Dendritic cell treated with granulocyte-macrophage colony-stimulating factor and Interleukin-4, amounts not matched to agents 40 ng/mL and 50 ng/mL, for 4 days (primary cell): ENCODE data around the gene HTRA3.
"Not testable (repeated sequence)": the region's sequence is repeated elsewhere in the genome, so short reads cannot be mapped to it uniquely, and the experiment has no call there.

ENCODE experiments used
- H3K27ac Mint-ChIP-seq: one replicate; pipeline ENCODE4 v1.8.0; 2022; ENCODE audit warnings: mild to moderate bottlenecking, mixed read lengths
- H3K27me3 Mint-ChIP-seq: one replicate; pipeline ENCODE4 v1.8.0; 2022; ENCODE audit warnings: mild to moderate bottlenecking, mixed read lengths
- H3K36me3 Mint-ChIP-seq: one replicate; pipeline ENCODE4 v1.8.0; 2022; ENCODE audit warnings: low read depth, mixed read lengths
- H3K4me1 Mint-ChIP-seq: one replicate; pipeline ENCODE4 v1.8.0; 2022; ENCODE audit warnings: low read depth, mixed read lengths
- H3K4me3 Mint-ChIP-seq: one replicate; pipeline ENCODE4 v1.8.0; 2022; ENCODE audit warnings: mild to moderate bottlenecking, moderate library complexity, mixed read lengths
- H3K9me3 Mint-ChIP-seq: one replicate; pipeline ENCODE4 v1.8.0; 2022; ENCODE audit warnings: mixed read lengths
- intact Hi-C: fragments of 100-400 bp; cut with micrococcal nuclease; formaldehyde crosslinking; loops from one replicate; pipeline ENCODE4 v1.15.0; 2022

Gene HTRA3

DNA sequence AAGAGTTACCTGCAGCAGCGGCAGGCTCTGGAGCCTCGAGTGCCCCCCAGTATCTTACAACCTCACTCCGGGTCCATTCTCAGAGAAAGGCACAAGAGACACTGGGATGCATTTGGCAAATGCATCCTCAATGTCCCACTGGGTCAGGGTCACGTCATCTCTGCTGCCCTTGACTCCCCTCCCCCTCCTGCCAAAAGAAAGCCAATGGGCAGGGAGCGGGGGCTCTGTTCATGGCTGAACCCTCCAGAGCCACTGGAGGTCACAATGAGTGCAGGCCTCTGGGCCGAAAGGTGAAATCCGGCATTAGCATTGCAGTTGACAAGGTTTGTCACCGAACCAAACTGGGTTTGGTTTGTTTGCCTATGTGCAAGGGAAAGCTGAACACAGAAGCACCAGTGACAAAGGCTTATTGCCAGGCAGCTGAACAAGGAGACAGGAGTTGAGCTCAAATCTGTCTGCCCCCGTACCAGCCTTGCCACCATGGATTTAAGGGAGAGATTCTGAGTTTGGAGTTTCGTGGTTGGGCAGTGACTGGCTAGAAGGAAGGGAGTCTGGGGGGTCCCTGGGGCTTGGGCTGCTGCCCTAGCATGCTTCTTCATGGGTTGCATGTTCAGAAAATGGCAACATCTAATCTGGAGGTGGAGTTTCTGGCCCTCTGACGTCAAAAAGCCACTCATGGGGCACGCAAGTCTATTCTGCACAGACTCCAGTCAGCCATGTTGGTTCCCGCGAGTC is 64.3 kb downstream of the HTRA3 start:
- Mint-ChIP-seq H3K36me3 (no peaks in the 10 kb centered on the region), H3K27me3 (no peaks in the 10 kb centered on the region), H3K27ac (no peak overlapping the region), H3K4me3 (no peak overlapping the region), H3K9me3 (peaks cover 16% of the 10 kb centered on the region), H3K4me1 (peaks cover 22% of the 10 kb centered on the region)
- intact Hi-C loops = no loop called here

GRCh38 chr4:8334786-8335460 is 65.4 kb downstream of the HTRA3 start:
- no peaks in the 10 kb centered on the region for H3K36me3 Mint-ChIP-seq
- H3K27ac Mint-ChIP-seq = no peak overlapping the region
- H3K9me3 Mint-ChIP-seq = peaks cover 16% of the 10 kb centered on the region
- intact Hi-C loops = no loop called here
- no peak overlapping the region for H3K4me3 Mint-ChIP-seq
- H3K4me1 Mint-ChIP-seq = peaks cover 26% of the 10 kb centered on the region
- H3K27me3 Mint-ChIP-seq = no peaks in the 10 kb centered on the region

DNA sequence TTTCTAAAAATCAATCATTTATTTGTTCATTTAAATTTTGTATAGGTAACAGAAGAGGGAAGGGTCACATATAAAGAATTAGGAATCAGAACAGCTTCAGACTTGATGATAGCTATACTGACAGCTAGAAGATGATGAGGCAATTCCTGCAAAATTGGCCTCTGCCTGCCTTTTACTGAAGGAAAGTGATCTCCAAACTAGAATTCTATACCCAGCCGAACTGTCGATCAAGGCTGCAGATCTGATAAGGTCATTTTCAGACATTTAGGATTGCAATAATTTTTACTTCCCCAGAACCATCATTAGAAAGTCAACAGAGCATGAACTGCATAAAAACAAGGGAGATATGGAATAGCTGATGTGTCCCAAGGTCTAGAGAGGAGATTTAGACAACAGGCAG is 66.3 kb downstream of the HTRA3 start:
- H3K9me3 Mint-ChIP-seq = peaks cover 16% of the 10 kb centered on the region
- peaks cover 26% of the 10 kb centered on the region for H3K4me1 Mint-ChIP-seq
- no peak overlapping the region for H3K4me3 Mint-ChIP-seq
- intact Hi-C loops = no loop called here
- no peak overlapping the region for H3K27ac Mint-ChIP-seq
- H3K36me3 Mint-ChIP-seq = no peaks in the 10 kb centered on the region
- H3K27me3 Mint-ChIP-seq = no peaks in the 10 kb centered on the region

GRCh38 chr4:8336412-8337075 is 67.0 kb downstream of the HTRA3 start:
- no peak overlapping the region for H3K27ac Mint-ChIP-seq
- H3K36me3 Mint-ChIP-seq = no peaks in the 10 kb centered on the region
- H3K4me1 Mint-ChIP-seq = peaks cover 26% of the 10 kb centered on the region
- H3K4me3 Mint-ChIP-seq = no peak overlapping the region
- intact Hi-C loops = no loop called here
- H3K27me3 Mint-ChIP-seq = no peaks in the 10 kb centered on the region
- H3K9me3 Mint-ChIP-seq = peaks cover 16% of the 10 kb centered on the region

DNA sequence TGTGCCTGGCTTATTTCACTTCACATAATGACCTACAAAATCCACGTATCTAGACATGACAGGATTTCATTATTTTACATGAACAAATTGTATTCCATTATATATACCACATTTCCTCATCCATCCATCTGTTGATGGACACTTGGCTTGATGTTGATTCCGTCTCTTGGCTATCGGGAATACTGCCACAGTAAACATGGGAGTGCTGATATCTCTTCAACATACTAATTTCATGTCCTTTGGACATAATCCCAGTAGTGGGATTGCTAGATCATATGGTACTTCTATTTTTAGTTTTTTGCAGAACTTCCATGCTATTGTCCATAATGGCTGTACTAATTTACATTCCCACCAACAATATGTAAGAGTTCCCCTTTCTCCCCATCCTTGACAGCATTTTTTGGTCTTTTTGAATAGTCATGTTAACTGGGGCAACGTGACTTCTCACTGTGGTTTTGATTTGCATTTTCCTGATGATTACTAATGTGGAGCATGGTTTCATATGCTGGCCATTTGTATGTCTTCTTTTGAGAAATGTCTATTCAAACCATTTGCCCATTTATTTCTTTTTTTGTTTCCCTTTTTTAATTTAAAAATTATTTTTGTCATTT is 68.9 kb downstream of the HTRA3 start:
- Mint-ChIP-seq H3K9me3 (peaks cover 16% of the 10 kb centered on the region), H3K27me3 (no peaks in the 10 kb centered on the region), H3K4me3 (no peak overlapping the region), H3K27ac (no peak overlapping the region), H3K4me1 (peaks cover 26% of the 10 kb centered on the region), H3K36me3 (no peaks in the 10 kb centered on the region)
- intact Hi-C loops = no loop called here

GRCh38 chr4:8340781-8341241 is 71.3 kb downstream of the HTRA3 start:
- no peaks in the 10 kb centered on the region for H3K36me3 Mint-ChIP-seq
- peaks cover 34% of the 10 kb centered on the region for H3K4me1 Mint-ChIP-seq
- intact Hi-C loops = no loop called here
- no peaks in the 10 kb centered on the region for H3K27me3 Mint-ChIP-seq
- peaks cover 13% of the 10 kb centered on the region for H3K9me3 Mint-ChIP-seq
- no peak overlapping the region for H3K4me3 Mint-ChIP-seq
- no peak overlapping the region for H3K27ac Mint-ChIP-seq

DNA sequence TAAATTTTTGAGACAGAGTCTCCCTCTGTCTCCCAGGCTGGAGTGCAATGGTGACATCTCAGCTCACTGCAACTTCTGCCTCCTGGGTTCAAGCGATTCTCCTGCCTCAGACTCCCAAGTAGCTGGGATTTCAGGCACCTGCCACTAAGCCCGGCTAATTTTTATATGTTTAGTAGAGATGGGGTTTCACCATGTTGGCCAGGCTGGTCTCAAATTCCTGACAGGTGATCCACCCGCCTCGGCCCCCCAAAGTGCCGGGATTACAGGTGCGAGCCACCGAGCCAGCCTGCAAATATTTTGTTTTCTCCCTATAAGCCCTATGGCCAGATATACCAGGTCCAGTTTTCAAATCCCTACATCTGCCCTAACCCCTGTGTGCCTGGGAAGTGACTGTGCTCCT is 71.7 kb downstream of the HTRA3 start:
- intact Hi-C loops, H3K4me3 Mint-ChIP-seq, H3K9me3 Mint-ChIP-seq, H3K27ac Mint-ChIP-seq, H3K36me3 Mint-ChIP-seq, H3K27me3 Mint-ChIP-seq: not testable (repeated sequence)
- peaks cover 29% of the 10 kb centered on the region for H3K4me1 Mint-ChIP-seq

DNA sequence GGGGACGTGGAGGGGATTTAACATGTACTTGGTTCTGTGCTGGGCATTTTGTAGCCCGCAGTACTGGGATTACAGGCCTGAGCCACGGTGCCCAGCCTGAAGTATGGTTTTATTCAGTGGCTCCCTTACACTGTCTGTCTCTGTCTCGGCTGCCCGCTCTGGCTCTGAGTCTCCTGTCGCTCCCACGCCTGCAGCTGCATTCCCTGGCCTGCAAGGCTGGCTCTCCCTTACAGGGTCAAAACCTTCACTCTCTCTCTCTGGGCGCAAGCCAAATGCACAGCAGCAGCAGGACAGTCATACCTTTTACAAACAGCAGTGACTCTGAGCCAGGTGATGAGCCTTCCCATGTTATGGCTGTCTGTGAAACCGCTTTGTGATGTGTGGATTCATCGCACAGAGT is 72.1 kb downstream of the HTRA3 start:
- H3K9me3 Mint-ChIP-seq = peaks cover 4% of the 10 kb centered on the region
- peaks cover 25% of the 10 kb centered on the region for H3K4me1 Mint-ChIP-seq
- no peak overlapping the region for H3K27ac Mint-ChIP-seq
- no peaks in the 10 kb centered on the region for H3K36me3 Mint-ChIP-seq
- no peak overlapping the region for H3K4me3 Mint-ChIP-seq
- no peaks in the 10 kb centered on the region for H3K27me3 Mint-ChIP-seq
- intact Hi-C loops = no loop called here

GRCh38 chr4:8342651-8343261 is 73.2 kb downstream of the HTRA3 start:
- no peak overlapping the region for H3K4me3 Mint-ChIP-seq

GRCh38 chr4:8343262-8343966 is 73.9 kb downstream of the HTRA3 start:
- H3K27me3 Mint-ChIP-seq = no peaks in the 10 kb centered on the region
- peaks cover 21% of the 10 kb centered on the region for H3K4me1 Mint-ChIP-seq
- intact Hi-C loops = no loop called here
- H3K36me3 Mint-ChIP-seq = no peaks in the 10 kb centered on the region
- no peaks in the 10 kb centered on the region for H3K9me3 Mint-ChIP-seq
- no peak overlapping the region for H3K27ac Mint-ChIP-seq
- H3K4me3 Mint-ChIP-seq = no peak overlapping the region

More at GRCh38 chr4:8342651-8343261, 73.2 kb downstream of the HTRA3 start:
- intact Hi-C loops = no loop called here
- Mint-ChIP-seq H3K4me1 (peaks cover 22% of the 10 kb centered on the region), H3K27ac (no peak overlapping the region), H3K27me3 (no peaks in the 10 kb centered on the region), H3K36me3 (no peaks in the 10 kb centered on the region), H3K9me3 (no peaks in the 10 kb centered on the region)

- Mint-ChIP-seq H3K4me3 (no peak overlapping the region), H3K27me3 (no peaks in the 10 kb centered on the region), H3K27ac (no peak overlapping the region), H3K4me1 (peaks cover 17% of the 10 kb centered on the region), H3K9me3 (no peaks in the 10 kb centered on the region), H3K36me3 (no peaks in the 10 kb centered on the region)
- intact Hi-C loops = no loop called here
Measured at GRCh38 chr4:8343967-8344331, 74.4 kb downstream of the HTRA3 start.

GRCh38 chr4:8344377-8344776 is 74.8 kb downstream of the HTRA3 start:
- Mint-ChIP-seq H3K27me3 (no peaks in the 10 kb centered on the region), H3K27ac (no peak overlapping the region), H3K9me3 (no peaks in the 10 kb centered on the region), H3K4me1 (peaks cover 13% of the 10 kb centered on the region), H3K4me3 (no peak overlapping the region), H3K36me3 (no peaks in the 10 kb centered on the region)
- intact Hi-C loops = no loop called here
